ENCODE measurements around the gene CEP128.

Gene CEP128

GRCh38 chr14:80941241-80942185 is at the start of gene CEP128:
CEP128 (minus strand) TSS chr14:80941738.
- peak; percentile 85 for DNase-seq (ENCODE audit: low read depth)

- DNase-seq (ENCODE audit: low read depth), result no peak
Measured at GRCh38 chr14:80988735-80989429, 47.3 kb upstream of the CEP128 start.

GRCh38 chr14:80988192-80988591 is 46.7 kb upstream of the CEP128 start:
- DNase-seq (ENCODE audit: low read depth), result no peak

GRCh38 chr14:80987235-80988032 is 45.9 kb upstream of the CEP128 start:
- DNase-seq (ENCODE audit: low read depth), result peak; percentile 43

GRCh38 chr14:80982711-80983110 is 41.2 kb upstream of the CEP128 start:
- DNase-seq (ENCODE audit: low read depth), result no peak

- no peak for DNase-seq (ENCODE audit: low read depth)
Measured at GRCh38 chr14:80981673-80982072, 40.1 kb upstream of the CEP128 start.

- no peak for DNase-seq (ENCODE audit: low read depth)
Measured at GRCh38 chr14:80981156-80981555, 39.6 kb upstream of the CEP128 start.

GRCh38 chr14:80979951-80980350 is 38.4 kb upstream of the CEP128 start:
- no peak for DNase-seq (ENCODE audit: low read depth)

GRCh38 chr14:80978403-80978802 is 36.9 kb upstream of the CEP128 start:
- no peak for DNase-seq (ENCODE audit: low read depth)

GRCh38 chr14:80977221-80977620 is 35.7 kb upstream of the CEP128 start:
- no peak for DNase-seq (ENCODE audit: low read depth)

- DNase-seq (ENCODE audit: low read depth), result no peak
Measured at GRCh38 chr14:80974679-80975078, 33.1 kb upstream of the CEP128 start.

GRCh38 chr14:80973931-80974641 is 32.5 kb upstream of the CEP128 start:
- DNase-seq (ENCODE audit: low read depth), result no peak

- DNase-seq (ENCODE audit: low read depth), result no peak
Measured at GRCh38 chr14:80965037-80965436, 23.5 kb upstream of the CEP128 start.

- DNase-seq (ENCODE audit: low read depth), result no peak
Measured at GRCh38 chr14:80959496-80959895, 18.0 kb upstream of the CEP128 start.

GRCh38 chr14:80958939-80959338 is 17.4 kb upstream of the CEP128 start:
- DNase-seq (ENCODE audit: low read depth), result no peak

- DNase-seq (ENCODE audit: low read depth), result no peak
Measured at GRCh38 chr14:80958226-80958625, 16.7 kb upstream of the CEP128 start.

GRCh38 chr14:80957613-80958012 is 16.1 kb upstream of the CEP128 start:
- no peak for DNase-seq (ENCODE audit: low read depth)

GRCh38 chr14:80956922-80957321 is 15.4 kb upstream of the CEP128 start:
- no peak for DNase-seq (ENCODE audit: low read depth)

GRCh38 chr14:80956102-80956501 is 14.6 kb upstream of the CEP128 start:
- no peak for DNase-seq (ENCODE audit: low read depth)

- DNase-seq (ENCODE audit: low read depth), result no peak
Measured at GRCh38 chr14:80955416-80955941, 13.9 kb upstream of the CEP128 start, which contains the start of gene TSHR. TSHR (plus strand) TSS chr14:80955621; CDS start chr14:80955681, 60 bp downstream.

- DNase-seq (ENCODE audit: low read depth), result peak; percentile 61
Measured at GRCh38 chr14:80954687-80955299, 13.3 kb upstream of the CEP128 start.
